Liver (tissue), 3 donors: Measurements from ENCODE around the gene RTN4.

ENCODE experiments used
- ATF3 ChIP-seq: IDR thresholded peaks from 2 replicates; pipeline ENCODE4 v1.6.1; 2016; ENCODE audit warnings: antibody characterized with exemption
- GABPA ChIP-seq, 2 donors: IDR thresholded peaks in 1 of 2; conservative IDR thresholded peaks in 1 of 2; 2 replicates each; pipeline ENCODE4 v1.6.1; 2016; ENCODE audit warnings: antibody characterized with exemption in 2 of 2, mild to moderate bottlenecking in 1 of 2, moderate library complexity in 1 of 2
- HNF4A ChIP-seq, 2 donors: conservative IDR thresholded peaks; 2 replicates each; pipeline ENCODE4 v1.6.1; 2016; ENCODE audit warnings: antibody characterized with exemption in 2 of 2, mild to moderate bottlenecking in 2 of 2
- HNF4G ChIP-seq: IDR thresholded peaks from 2 replicates; pipeline ENCODE4 v1.6.1; 2016; ENCODE audit warnings: antibody characterized with exemption
- JUND ChIP-seq, 2 donors: IDR thresholded peaks; 2 replicates each; pipeline ENCODE4 v1.6.1; 2016; ENCODE audit warnings: antibody characterized with exemption in 2 of 2
- RAD21 ChIP-seq, 2 donors: IDR thresholded peaks; 2 replicates each; pipeline ENCODE4 v1.6.1; 2016; ENCODE audit warnings: antibody characterized with exemption in 2 of 2, mild to moderate bottlenecking in 2 of 2
- RXRA ChIP-seq, 2 donors: IDR thresholded peaks; 2 replicates each; pipeline ENCODE4 v1.6.1; 2017 to 2018; ENCODE audit warnings: antibody characterized with exemption in 2 of 2, mild to moderate bottlenecking in 1 of 2
- SP1 ChIP-seq: IDR thresholded peaks from 2 replicates; pipeline ENCODE4 v1.6.1; 2018; ENCODE audit warnings: antibody characterized with exemption, mild to moderate bottlenecking
- TAF1 ChIP-seq: conservative IDR thresholded peaks from 2 replicates; pipeline ENCODE4 v1.6.1; 2016; ENCODE audit warnings: antibody characterized with exemption, mild to moderate bottlenecking
- ZBTB33 ChIP-seq: IDR thresholded peaks from 2 replicates; pipeline ENCODE4 v1.6.1; 2016; ENCODE audit warnings: antibody characterized with exemption
- TF ChIP-seq, protein P1 (sequence below): fragments of 150-350 bp; IDR thresholded peaks from 2 replicates; pipeline ENCODE4 v1.5.1; 2017; ENCODE audit warnings: improper control_type of control experiment, low read depth, low read length; ENCODE audit not compliant: missing input control
- TF ChIP-seq, protein P2 (sequence below): IDR thresholded peaks from 2 replicates; pipeline ENCODE4 v1.6.1; 2016; ENCODE audit warnings: antibody characterized with exemption, mild to moderate bottlenecking
- donor health status: healthy.
- donor health status: healthy.

GRCh38 chr2:55073000-55073983, 23.0 kb upstream of the RTN4 start:
- TF ChIP-seq RXRA (IDR thresholded peaks at IDR 0.05) (no peak), TAF1 (no peak), RAD21 (IDR thresholded peaks at IDR 0.05) (no peak), SP1 (no peak), JUND (IDR thresholded peaks at IDR 0.05) (no peak), HNF4A (conservative IDR thresholded peaks at IDR 0.05) (no peak), GABPA (IDR thresholded peaks at IDR 0.05 in 1 of 2, conservative IDR thresholded peaks at IDR 0.05 in 1 of 2) (no peak), HNF4G (no peak), ZBTB33 (no peak), ATF3 (no peak)
- TF ChIP-seq, protein P1, sequence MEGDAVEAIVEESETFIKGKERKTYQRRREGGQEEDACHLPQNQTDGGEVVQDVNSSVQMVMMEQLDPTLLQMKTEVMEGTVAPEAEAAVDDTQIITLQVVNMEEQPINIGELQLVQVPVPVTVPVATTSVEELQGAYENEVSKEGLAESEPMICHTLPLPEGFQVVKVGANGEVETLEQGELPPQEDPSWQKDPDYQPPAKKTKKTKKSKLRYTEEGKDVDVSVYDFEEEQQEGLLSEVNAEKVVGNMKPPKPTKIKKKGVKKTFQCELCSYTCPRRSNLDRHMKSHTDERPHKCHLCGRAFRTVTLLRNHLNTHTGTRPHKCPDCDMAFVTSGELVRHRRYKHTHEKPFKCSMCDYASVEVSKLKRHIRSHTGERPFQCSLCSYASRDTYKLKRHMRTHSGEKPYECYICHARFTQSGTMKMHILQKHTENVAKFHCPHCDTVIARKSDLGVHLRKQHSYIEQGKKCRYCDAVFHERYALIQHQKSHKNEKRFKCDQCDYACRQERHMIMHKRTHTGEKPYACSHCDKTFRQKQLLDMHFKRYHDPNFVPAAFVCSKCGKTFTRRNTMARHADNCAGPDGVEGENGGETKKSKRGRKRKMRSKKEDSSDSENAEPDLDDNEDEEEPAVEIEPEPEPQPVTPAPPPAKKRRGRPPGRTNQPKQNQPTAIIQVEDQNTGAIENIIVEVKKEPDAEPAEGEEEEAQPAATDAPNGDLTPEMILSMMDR: no peak
- TF ChIP-seq, protein P2, sequence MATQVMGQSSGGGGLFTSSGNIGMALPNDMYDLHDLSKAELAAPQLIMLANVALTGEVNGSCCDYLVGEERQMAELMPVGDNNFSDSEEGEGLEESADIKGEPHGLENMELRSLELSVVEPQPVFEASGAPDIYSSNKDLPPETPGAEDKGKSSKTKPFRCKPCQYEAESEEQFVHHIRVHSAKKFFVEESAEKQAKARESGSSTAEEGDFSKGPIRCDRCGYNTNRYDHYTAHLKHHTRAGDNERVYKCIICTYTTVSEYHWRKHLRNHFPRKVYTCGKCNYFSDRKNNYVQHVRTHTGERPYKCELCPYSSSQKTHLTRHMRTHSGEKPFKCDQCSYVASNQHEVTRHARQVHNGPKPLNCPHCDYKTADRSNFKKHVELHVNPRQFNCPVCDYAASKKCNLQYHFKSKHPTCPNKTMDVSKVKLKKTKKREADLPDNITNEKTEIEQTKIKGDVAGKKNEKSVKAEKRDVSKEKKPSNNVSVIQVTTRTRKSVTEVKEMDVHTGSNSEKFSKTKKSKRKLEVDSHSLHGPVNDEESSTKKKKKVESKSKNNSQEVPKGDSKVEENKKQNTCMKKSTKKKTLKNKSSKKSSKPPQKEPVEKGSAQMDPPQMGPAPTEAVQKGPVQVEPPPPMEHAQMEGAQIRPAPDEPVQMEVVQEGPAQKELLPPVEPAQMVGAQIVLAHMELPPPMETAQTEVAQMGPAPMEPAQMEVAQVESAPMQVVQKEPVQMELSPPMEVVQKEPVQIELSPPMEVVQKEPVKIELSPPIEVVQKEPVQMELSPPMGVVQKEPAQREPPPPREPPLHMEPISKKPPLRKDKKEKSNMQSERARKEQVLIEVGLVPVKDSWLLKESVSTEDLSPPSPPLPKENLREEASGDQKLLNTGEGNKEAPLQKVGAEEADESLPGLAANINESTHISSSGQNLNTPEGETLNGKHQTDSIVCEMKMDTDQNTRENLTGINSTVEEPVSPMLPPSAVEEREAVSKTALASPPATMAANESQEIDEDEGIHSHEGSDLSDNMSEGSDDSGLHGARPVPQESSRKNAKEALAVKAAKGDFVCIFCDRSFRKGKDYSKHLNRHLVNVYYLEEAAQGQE: no peak
